Measurements from ENCODE around the gene VAMP8.

DNA sequence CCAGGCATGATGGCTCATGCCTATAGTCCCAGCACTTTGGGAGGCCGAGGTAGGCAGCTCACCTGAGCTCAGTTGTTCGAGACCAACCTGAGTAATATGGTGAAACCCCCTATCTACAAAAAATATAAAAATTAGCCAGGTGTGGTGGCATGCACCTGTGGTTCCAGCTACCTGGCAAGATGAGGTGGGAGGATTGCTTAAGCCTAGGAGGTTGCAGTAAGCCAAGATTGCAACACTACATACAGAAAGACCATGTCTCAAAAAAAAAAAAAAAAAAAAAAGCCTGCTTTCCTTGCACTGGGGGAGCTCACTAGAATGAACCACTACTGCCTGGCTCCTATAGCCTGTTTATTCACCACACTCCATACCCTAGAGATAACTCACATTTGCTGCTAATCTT is 45.8 kb upstream of the VAMP8 start:
- TF ChIP-seq ZNF274 (IDR thresholded peaks at IDR 0.05; ENCODE audit: low read depth, low read length) (no peak), YY1 (IDR thresholded peaks at IDR 0.05; ENCODE audit: insufficient read depth, insufficient read length) (no peak), SUZ12 (IDR thresholded peaks at IDR 0.05; ENCODE audit: extremely low read depth, insufficient read depth, insufficient read length) (no peak)
